Fibroblast of villous mesenchyme (primary cell): ENCODE results near the gene REEP1. TPM values are rescaled to one million over a fixed set of nuclear protein-coding genes. Genes with fewer than 3 reads are reported as not detected.

Experiments
- DNase-seq: peaks from one replicate; pipeline ENCODE4 v3.0.0-alpha.2; 2010; ENCODE audit warnings: low read depth
- H3K4me3 ChIP-seq: 2 replicates; pipeline ENCODE4 v1.5.1; 2011; ENCODE audit warnings: low read depth, mild to moderate bottlenecking, low read length
- total RNA-seq: library from RNA; depleted of rRNA; stranded (reverse); fragments of >200 nt; gene quantifications from 2 replicates; pipeline ENCODE4 v1.2.3, GENCODE V29; 2012
- TF ChIP-seq, protein P1 (sequence below): IDR thresholded peaks from 2 replicates; pipeline ENCODE4 v1.5.1; 2012; ENCODE audit warnings: low read depth, mild to moderate bottlenecking, low read length; ENCODE audit not compliant: insufficient read depth

The REEP1 gene
- total RNA-seq, 1 donor: under 0.01 TPM

DNA sequence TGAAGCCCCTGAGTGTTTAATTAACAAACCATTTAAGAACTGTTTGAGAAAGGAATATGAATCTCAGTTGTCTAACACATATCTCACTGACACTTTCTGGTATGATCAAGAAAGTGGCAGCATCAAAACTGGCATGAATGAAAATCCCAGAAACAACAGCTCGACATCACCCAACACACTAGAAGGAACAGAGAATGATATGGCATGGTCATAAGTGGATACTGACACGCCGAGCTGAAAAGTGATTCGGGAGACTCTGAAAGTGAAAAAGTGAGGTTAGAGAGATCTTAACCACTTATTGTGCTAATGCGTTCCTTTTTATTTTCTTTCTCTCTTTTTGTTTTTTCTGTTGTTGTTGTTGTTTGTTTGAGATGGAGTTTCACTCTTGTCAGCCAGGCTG lies 100.3 kb downstream of the REEP1 start:
- no peak overlapping the region for H3K4me3 ChIP-seq
- TF ChIP-seq, protein P1, sequence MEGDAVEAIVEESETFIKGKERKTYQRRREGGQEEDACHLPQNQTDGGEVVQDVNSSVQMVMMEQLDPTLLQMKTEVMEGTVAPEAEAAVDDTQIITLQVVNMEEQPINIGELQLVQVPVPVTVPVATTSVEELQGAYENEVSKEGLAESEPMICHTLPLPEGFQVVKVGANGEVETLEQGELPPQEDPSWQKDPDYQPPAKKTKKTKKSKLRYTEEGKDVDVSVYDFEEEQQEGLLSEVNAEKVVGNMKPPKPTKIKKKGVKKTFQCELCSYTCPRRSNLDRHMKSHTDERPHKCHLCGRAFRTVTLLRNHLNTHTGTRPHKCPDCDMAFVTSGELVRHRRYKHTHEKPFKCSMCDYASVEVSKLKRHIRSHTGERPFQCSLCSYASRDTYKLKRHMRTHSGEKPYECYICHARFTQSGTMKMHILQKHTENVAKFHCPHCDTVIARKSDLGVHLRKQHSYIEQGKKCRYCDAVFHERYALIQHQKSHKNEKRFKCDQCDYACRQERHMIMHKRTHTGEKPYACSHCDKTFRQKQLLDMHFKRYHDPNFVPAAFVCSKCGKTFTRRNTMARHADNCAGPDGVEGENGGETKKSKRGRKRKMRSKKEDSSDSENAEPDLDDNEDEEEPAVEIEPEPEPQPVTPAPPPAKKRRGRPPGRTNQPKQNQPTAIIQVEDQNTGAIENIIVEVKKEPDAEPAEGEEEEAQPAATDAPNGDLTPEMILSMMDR: no peak
- no peak for DNase-seq

DNA sequence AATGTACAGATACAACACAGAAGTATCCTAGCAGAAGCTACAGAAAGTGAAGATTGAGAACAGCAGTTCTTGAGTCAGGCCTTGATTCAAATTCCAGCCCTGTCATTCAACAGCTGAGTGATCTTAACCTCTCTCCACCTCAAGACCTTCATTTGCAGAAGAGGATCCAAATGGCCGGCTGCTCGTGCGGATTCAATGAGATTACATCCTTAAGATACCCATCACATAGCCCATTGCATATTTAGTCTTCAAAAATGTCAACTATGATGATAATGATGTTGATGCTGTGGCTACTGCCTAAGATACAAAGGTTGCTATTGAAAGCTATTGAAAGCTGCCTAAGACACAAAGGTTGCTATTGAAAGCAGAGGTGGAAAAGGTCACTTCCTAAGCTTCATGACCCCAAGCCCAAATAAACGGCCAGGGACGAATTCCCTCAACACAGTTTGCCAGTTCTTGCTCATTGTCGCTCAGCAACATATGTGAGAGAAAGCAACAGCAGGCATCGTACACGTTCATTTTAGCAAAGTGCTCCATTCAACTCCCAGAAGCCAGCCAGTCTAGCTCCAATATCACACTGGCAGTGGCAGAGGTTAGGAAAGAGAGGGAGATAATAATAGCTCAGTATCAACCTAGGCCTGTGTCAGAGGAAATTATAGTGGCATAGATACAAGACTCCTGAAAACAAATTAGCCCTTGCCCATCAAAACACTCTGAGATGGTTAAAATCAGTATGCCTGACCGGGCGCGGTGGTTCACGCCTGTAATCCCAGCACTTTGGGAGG lies 102.0 kb downstream of the REEP1 start:
- TF ChIP-seq, protein P1: no peak
- H3K4me3 ChIP-seq: no peak overlapping the region
- no peak for DNase-seq

DNA sequence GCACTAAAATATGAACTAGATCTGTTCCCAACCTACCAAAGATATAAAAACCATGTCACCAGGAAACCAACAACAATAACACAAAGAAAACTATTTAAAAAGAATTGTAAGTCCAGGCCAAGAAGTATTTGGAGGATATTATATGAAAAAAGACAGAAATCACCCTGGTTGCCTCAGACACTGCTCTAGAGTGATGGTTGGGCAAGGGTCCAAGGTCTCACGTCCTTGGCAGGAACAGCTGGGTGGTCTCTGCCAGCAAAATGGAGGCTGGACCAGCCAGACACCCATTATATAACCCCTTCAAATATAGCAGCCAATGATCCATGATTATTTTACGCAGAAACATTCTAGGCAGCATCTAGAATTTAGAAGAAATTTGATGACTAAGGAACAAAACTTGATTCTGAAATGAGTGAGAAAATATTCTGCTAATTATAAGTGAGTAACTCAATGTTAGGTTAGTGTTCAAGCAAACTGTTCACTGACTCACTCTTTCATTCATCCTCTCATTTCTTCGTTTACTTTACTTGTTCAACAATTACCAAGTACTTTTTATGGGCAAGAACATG lies 102.8 kb downstream of the REEP1 start:
- DNase-seq: no peak
- TF ChIP-seq, protein P1: no peak

DNA sequence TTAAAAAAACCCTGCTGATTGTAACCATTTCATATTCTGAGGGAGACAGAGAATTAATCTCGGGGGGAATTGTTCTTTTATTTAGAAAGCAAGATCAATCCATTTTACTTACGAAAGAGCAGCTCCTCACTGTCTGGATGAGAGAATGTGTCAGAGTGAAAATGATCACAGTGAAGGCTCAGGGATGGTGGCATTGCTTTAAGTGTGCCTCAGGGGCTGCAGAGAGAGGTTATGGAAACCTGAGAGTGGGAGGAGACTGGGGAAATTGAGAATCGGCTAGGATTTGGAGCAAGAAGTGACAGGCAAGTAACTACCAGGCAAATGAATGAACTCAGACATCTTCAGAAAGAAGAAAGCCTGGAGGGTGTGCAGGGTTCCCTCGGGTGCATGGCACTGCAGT lies 104.0 kb downstream of the REEP1 start:
- H3K4me3 ChIP-seq: no peak overlapping the region
- no peak for DNase-seq
- TF ChIP-seq, protein P1: no peak

More for the DNA sequence above, 102.8 kb downstream of the REEP1 start:
- no peak overlapping the region for H3K4me3 ChIP-seq

DNA sequence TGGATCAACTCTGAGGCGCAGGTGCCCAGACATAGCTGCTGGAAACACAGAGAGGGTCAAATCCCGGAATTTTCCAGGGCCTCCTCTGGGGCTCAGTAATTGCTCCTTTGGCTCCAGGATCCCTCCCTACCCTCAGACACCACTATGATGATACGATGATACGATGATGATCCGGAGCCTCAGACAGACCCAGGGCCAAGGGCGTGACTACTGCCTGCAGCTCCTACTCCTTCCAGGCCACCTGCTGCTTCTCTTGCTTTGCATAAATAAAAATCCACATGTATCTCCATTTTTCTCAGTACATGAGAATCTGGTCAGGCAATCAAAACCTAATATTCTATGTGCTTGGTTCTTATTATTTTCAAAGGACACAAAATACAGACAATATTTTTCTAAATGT lies 104.5 kb downstream of the REEP1 start:
- H3K4me3 ChIP-seq: no peak overlapping the region
- no peak for DNase-seq
- TF ChIP-seq, protein P1: no peak

DNA sequence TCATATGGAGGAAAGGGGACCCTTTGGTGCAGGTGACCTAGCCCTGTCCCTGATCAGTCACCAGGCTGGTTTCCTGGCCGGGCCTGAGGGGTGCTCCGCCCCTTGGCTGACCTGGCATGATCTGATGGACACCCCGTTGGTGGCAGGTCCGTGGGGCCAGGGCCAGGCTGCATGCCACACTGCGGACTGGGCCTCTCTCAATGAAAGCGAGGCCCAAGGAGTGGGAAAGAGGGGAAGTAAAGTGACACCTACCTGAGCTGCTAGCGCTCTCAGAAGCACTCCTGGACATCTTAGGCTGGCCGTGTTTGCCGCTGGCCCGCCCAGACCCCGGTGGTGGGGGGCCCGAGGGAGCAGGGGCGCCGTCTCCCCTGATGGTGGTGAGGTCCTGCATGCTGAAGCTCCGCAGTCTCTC lies 105.0 kb downstream of the REEP1 start:
- TF ChIP-seq, protein P1: no peak
- no peak for DNase-seq
- no peak overlapping the region for H3K4me3 ChIP-seq
